ENCODE measurements around the gene ACACA. TPM values are rescaled to one million over a fixed set of nuclear protein-coding genes. Genes with fewer than 3 reads are reported as not detected.

ACACA gene
- total and polyA plus RNA-seq, 9 of the 15 experiments (the other 6 are each of a cell fraction or from before 2014, with no cell fraction given) = 35.9 to 135 (median 88.4) TPM

DNA sequence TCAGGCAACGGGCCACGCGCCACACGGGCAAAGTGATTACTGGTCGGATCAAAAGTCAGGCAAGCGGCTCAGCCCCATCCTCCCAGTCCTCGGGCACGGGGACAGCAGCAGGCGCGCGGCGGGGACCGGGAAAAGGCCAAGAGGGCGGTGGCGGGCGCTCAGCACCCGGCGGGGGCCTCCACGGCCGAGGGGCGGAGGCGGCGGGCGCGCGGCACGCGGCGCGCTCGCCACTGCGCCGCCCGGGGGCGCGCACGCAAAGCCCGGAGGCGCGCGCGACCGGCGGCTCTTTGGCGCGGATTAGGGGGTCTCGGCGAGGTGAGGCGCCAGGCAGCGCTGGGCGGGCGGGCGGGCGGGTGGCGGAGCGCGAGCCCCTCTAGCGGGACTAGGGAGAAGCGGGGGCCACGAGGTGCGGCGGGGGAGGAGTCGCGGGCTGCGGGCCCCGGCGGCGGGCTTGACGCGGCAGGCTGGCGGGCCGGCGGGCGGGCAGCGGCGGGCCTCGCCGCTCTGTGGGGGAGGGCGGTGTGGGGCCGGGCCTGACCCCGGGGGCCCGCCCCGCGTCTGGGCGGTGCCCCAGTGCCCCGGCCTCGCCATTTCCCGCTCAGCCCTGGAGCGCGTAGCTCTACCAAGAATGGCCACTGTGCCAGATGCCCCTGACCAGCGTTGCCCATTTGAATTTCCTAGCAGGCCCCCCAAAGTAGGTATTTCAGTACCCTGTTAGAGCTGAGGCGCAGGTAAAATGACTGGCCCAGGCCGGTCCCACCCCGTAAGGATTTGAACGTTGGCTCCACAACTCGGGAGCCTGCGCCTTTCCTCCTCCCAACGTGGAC, at the start of gene ACACA, which contains the start of gene TADA2A (continued):
- TF ChIP-seq MYC (IDR thresholded peaks at IDR 0.05; ENCODE audit: low read depth, low read length) (peak; percentile 89), MYC (CRISPR knock-in tag; IDR thresholded peaks at IDR 0.05; ENCODE audit: borderline replicate concordance, low read depth) (no peak), GATAD2A (IDR thresholded peaks at IDR 0.05) (peak; percentile 36; the same call in 1 of the 2 replicates), NONO (IDR thresholded peaks at IDR 0.05; ENCODE audit: low read depth in 2 of 2, low read length in 1 of 2) (peak in 1 of 2 experiments; percentile 25; a peak in 2 of 4 replicates), FOXA3 (CRISPR knock-in tag; conservative IDR thresholded peaks at IDR 0.05 in 1 of 2, IDR thresholded peaks at IDR 0.05 in 1 of 2) (no peak), CHAMP1 (IDR thresholded peaks at IDR 0.05) (no peak), TCF7 (IDR thresholded peaks at IDR 0.05; ENCODE audit: borderline replicate concordance) (no peak), ZBTB11 (CRISPR knock-in tag; IDR thresholded peaks at IDR 0.05) (peak in 1 of 3 experiments; percentile 74; a peak in 1 of 6 replicates), KAT7 (CRISPR knock-in tag; IDR thresholded peaks at IDR 0.05; ENCODE audit: borderline replicate concordance) (no peak), PTTG1 (tag; IDR thresholded peaks at IDR 0.05; ENCODE audit: low read depth) (no peak), HNRNPL (IDR thresholded peaks at IDR 0.05; ENCODE audit: low read depth, low read length) (peak; percentile 73; the same call in 1 of the 2 replicates), ZNF584 (CRISPR knock-in tag; IDR thresholded peaks at IDR 0.05; ENCODE audit: low read depth) (no peak), GTF2A2 (tag; IDR thresholded peaks at IDR 0.05) (no peak), ZNF41 (CRISPR knock-in tag; conservative IDR thresholded peaks at IDR 0.05) (0 out of 2 replicates have a peak, but pooled peaks have one; percentile 32), FIP1L1 (IDR thresholded peaks at IDR 0.05; ENCODE audit: low read depth, low read length, poor library complexity, severe bottlenecking) (no peak), GATA2 (CRISPR knock-in tag; IDR thresholded peaks at IDR 0.05) (no peak), TRIM24 (IDR thresholded peaks at IDR 0.05) (no peak)
- TF ChIP-seq, protein P1, sequence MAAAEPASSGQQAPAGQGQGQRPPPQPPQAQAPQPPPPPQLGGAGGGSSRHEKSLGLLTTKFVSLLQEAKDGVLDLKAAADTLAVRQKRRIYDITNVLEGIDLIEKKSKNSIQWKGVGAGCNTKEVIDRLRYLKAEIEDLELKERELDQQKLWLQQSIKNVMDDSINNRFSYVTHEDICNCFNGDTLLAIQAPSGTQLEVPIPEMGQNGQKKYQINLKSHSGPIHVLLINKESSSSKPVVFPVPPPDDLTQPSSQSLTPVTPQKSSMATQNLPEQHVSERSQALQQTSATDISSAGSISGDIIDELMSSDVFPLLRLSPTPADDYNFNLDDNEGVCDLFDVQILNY (CRISPR knock-in tag; IDR thresholded peaks at IDR 0.05) = no peak
- TF ChIP-seq, protein P2, sequence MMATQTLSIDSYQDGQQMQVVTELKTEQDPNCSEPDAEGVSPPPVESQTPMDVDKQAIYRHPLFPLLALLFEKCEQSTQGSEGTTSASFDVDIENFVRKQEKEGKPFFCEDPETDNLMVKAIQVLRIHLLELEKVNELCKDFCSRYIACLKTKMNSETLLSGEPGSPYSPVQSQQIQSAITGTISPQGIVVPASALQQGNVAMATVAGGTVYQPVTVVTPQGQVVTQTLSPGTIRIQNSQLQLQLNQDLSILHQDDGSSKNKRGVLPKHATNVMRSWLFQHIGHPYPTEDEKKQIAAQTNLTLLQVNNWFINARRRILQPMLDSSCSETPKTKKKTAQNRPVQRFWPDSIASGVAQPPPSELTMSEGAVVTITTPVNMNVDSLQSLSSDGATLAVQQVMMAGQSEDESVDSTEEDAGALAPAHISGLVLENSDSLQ (IDR thresholded peaks at IDR 0.05) = no peak

Measured in K562 (cell line).